Psoas muscle (tissue), 8 donors: ENCODE results near the gene ISG20L2. TPM values are rescaled to one million over a fixed set of nuclear protein-coding genes. Genes with fewer than 3 reads are reported as not detected.

Experiments
- ATAC-seq, 4 donors: fragments of 200-7000 bp; cut with Tn5 transposase; one replicate each; pipeline ENCODE4 v1.9.1; 2020; ENCODE audit warnings: moderate library complexity in 3 of 4, mild to moderate bottlenecking in 2 of 4
- DNase-seq, 2 donors: peaks; one replicate each; pipeline ENCODE4 v3.0.0-alpha.2; 2020
- H3K27ac ChIP-seq: fragments of 200-600 bp; one replicate; pipeline ENCODE4 v1.8.0; 2022
- H3K27me3 ChIP-seq, 3 donors: fragments of 200-600 bp in 1 of 3; one replicate each; pipeline versions ENCODE4 v1.6.1 to v1.8.0; 2013 to 2022; ENCODE audit warnings: low read length in 2 of 3, mild to moderate bottlenecking in 2 of 3, moderate library complexity in 1 of 3; ENCODE audit not compliant: insufficient read depth in 3 of 3
- H3K36me3 ChIP-seq, 2 donors: fragments of 200-600 bp in 1 of 2; one replicate each; pipeline versions ENCODE4 v1.6.1 to v1.8.0; 2013 to 2022; ENCODE audit warnings: low read depth in 1 of 2, mild to moderate bottlenecking in 1 of 2, moderate library complexity in 1 of 2; ENCODE audit not compliant: insufficient read depth in 1 of 2
- H3K4me1 ChIP-seq: fragments of 200-600 bp; one replicate; pipeline ENCODE4 v1.8.0; 2022
- H3K4me3 ChIP-seq: fragments of 200-600 bp; one replicate; pipeline ENCODE4 v1.8.0; 2022; ENCODE audit warnings: mild to moderate bottlenecking
- H3K9me3 ChIP-seq: fragments of 200-600 bp; one replicate; pipeline ENCODE4 v1.8.0; 2022
- CTCF ChIP-seq: fragments of 200-600 bp; IDR thresholded peaks from one replicate; pipeline ENCODE4 v1.8.0; 2022; ENCODE audit warnings: antibody characterized with exemption
- WGBS, 3 donors: extraction: QIAGEN DNeasy Blood & Tissue Kit; methylation state at CpG; one replicate each; pipeline versions ENCODE4 v1.1.6 to v1.1.7; 2013; 5-methylcytosine and 5-hydroxymethylcytosine counted together
- intact Hi-C, 2 donors: fragments of 100-400 bp; cut with DNase I; formaldehyde crosslinking; loops; one replicate each; pipeline versions ENCODE4 v1.11.0 to v1.14.2; 2022
- polyA plus RNA-seq, 3 donors: library from polyadenylated mRNA; stranded (reverse); fragments of 200-250 nt; gene quantifications; one replicate each; pipeline ENCODE4 v1.2.3, GENCODE V29; 2013
- total RNA-seq, 4 donors: library from RNA; stranded (reverse); fragmentation: NEBNext Ultra II Directional in 2 of 4; extraction: Animal tissue kit (Norgen Biotek cat#: 25700) in 2 of 4; gene quantifications; one replicate each; pipeline versions ENCODE4 v1.2.1 to v1.2.4, GENCODE V29; 2021 to 2023
- donor health status: healthy with polysubstance abuse.
- donor health status: DM: no; HTN: no; CAD: no; lungs with moderate emphysema.
- donor health status: Bipolar disorder and iron deficiency.
- donor health status: healthy.
- donor health status: DM: yes; HTN: yes; CAD: no.
- donor health status: DM: no; HTN: no; CAD: no.
- donor health status: DM: no; HTN: no; CAD: no.
- donor health status: DM: yes; HTN: yes; CAD: no.

Gene ISG20L2
- total and polyA plus RNA-seq, 7 donors: 7.4 to 20.4 (median 18.2) TPM

- TF ChIP-seq CTCF: no peak
- intact Hi-C loops: loop anchor here in 1 of 2 donors (10.0 kb wide), 1 partner anchor 190 kb away; no protein-coding TSS in a partner anchor
- DNase-seq (no peak), ATAC-seq (no peak)
- H3K36me3 ChIP-seq: no peaks in the 10 kb centered on the region
- peaks cover 10% of the 10 kb centered on the region for H3K4me1 ChIP-seq
- peaks cover 0 to 49% (median 10%) of the 10 kb centered on the region in 3 donors for H3K27me3 ChIP-seq
- H3K4me3 ChIP-seq: no peak overlapping the region
- no peaks in the 10 kb centered on the region for H3K9me3 ChIP-seq
- no peak overlapping the region for H3K27ac ChIP-seq
- WGBS, 3 donors: 73 to 83% (median 81%) methylated on average over 5 of the region's 5 CpGs
Measured at GRCh38 chr1:156694690-156694962, 33.9 kb downstream of the ISG20L2 start.

- Histone ChIP-seq H3K36me3 (no peaks in the 10 kb centered on the region), H3K9me3 (no peaks in the 10 kb centered on the region), H3K27ac (no peak overlapping the region), H3K4me3 (no peak overlapping the region), H3K4me1 (peaks cover 15% of the 10 kb centered on the region), H3K27me3 (peaks cover 0 to 46% (median 10%) of the 10 kb centered on the region in 3 donors)
- WGBS, 3 donors: 73 to 76% (median 76%) methylated on average over 12 of the region's 12 CpGs
- intact Hi-C loops: loop anchor here in 1 of 2 donors (10.0 kb wide), 1 partner anchor 191 kb away; no protein-coding TSS in a partner anchor
- DNase-seq: no peak
- no peak for TF ChIP-seq CTCF
- no peak for ATAC-seq
Measured at GRCh38 chr1:156693848-156694689, 34.5 kb downstream of the ISG20L2 start.

GRCh38 chr1:156692925-156693847 lies 35.4 kb downstream of the ISG20L2 start:
- Histone ChIP-seq H3K9me3 (no peaks in the 10 kb centered on the region), H3K4me1 (peaks cover 16% of the 10 kb centered on the region), H3K36me3 (no peaks in the 10 kb centered on the region), H3K4me3 (no peak overlapping the region), H3K27me3 (peaks cover 0 to 46% (median 10%) of the 10 kb centered on the region in 3 donors), H3K27ac (no peak overlapping the region)
- intact Hi-C loops: loop anchor here in 1 of 2 donors (10.0 kb wide), 1 partner anchor 192 kb away; no protein-coding TSS in a partner anchor
- WGBS, 3 donors: 52 to 57% (median 56%) methylated on average over 15 to 16 of the region's 16 CpGs
- no peak for DNase-seq
- no peak for ATAC-seq
- no peak for TF ChIP-seq CTCF

GRCh38 chr1:156692441-156692924 lies 36.1 kb downstream of the ISG20L2 start:
- WGBS, 3 donors: 13 to 15% (median 14%) methylated on average over 13 of the region's 13 CpGs
- no peak overlapping the region for H3K27ac ChIP-seq

More at GRCh38 chr1:156692441-156692924, 36.1 kb downstream of the ISG20L2 start:
- DNase-seq: no peak
- no peak for ATAC-seq
- Histone ChIP-seq H3K9me3 (no peaks in the 10 kb centered on the region), H3K4me3 (no peak overlapping the region), H3K27me3 (peaks cover 0 to 46% (median 10%) of the 10 kb centered on the region in 3 donors), H3K4me1 (peaks cover 16% of the 10 kb centered on the region), H3K36me3 (no peaks in the 10 kb centered on the region)
- intact Hi-C loops: loop anchor here in 1 of 2 donors (10.0 kb wide), 1 partner anchor 192 kb away; no protein-coding TSS in a partner anchor
- TF ChIP-seq CTCF: no peak
